Renal cortical epithelial cell (primary cell): Measurements from ENCODE around the gene TCF3. TPM values are rescaled to one million over a fixed set of nuclear protein-coding genes. Genes with fewer than 3 reads are reported as not detected.

Experiments
- DNase-seq: peaks from one replicate; pipeline ENCODE4 v3.0.0-alpha.2; 2011; ENCODE audit warnings: low read depth
- total RNA-seq: library from RNA; depleted of rRNA; stranded (reverse); fragments of >200 nt; gene quantifications from 2 replicates; pipeline ENCODE4 v1.2.3, GENCODE V29; 2014

TCF3 gene
- total RNA-seq, 1 donor from 2014 or later: 102 TPM

DNA sequence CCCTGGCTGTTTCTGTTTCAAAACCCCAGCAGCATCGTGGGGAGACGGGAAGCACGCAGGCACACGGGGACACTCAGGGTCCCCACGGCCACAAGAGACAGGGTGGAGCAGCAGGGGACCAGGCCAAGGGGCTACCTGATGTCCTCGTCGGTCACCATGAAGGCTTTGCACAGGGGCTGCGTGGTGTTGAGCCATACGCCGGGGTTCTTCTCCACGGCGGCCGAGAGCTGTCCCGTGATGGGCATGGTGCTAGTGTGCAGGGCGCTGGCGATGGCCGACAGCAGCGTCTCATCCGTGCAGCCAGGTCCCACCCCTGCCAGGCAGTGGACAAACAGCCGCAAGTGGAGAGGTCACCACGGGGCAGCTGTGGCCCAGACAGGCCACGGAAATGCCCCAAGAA is 71.5 kb downstream of the TCF3 start:
- no peak for DNase-seq

DNA sequence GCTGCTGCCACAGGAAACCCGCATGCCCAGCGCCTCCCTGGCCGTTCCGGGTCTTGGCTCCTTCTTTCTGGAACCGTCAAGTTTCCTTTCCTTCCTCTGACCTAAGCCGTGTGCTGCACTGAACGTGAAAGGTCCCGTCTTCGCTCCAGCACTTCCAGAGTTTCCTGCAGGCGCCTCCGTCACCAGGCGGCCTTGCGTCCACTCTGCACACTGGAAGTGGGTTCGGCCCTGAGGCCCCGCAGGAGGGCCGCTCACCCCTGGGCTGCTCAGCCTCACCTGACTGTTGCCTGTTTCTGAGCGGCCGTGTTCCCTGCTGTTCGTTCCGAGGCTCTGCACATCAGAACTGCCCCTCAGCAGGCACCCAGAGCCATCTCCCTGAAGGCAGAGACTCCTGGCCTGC is 72.0 kb downstream of the TCF3 start:
- DNase-seq: no peak

DNA sequence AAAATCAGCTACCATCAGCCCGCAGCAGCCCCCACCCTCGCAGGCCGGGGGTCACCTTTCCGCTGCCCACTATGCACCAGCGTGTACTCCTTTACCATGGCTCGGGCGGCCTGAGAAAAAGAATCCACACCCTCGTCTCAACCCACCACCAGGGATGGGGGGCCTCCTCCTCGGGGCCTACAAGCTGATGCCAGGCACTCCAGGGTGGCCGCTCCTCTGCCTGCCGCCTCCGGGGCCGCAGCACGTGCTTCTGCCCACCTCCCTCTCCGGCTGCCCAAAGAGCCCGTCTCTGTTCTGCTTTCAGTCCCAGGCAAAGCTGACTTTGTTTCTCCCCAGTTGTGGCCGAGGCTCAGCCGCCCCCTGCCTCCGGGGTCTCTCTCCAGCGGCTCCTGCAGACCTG is 73.2 kb downstream of the TCF3 start:
- no peak for DNase-seq

DNA sequence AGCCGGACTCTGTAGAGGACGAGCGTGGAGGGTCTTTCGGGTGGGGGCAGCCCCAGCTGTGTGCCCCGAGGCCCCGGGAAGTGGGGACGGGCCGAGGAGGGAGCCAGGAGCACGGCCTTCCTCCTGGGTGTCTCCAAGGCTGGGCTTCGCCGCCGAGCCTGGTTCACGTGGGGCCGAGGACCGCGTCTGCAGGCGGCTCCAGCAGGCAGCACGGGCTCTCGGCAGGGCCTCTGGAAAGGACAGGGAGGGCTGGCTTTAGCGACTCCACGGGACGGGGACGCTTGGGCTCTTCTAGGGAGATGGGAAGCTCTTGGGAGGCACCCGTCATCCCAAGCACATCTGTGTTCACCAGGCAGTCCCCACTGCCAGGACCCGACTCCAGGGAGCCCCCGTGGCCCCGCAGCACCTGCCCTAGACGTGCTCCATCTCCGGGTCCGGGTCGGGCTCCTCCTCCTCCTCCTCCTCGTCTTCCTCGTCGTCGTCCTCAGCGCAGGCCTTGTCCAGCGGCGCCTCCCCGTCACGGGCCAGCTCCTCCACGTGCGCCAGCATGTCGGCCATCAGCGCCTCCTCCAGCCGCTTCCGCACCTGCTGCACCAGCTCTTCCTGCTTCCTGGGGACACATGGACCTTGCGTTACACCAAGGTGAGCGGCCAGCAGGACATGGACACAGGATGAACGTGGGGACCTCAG is 74.3 kb downstream of the TCF3 start:
- no peak for DNase-seq

DNA sequence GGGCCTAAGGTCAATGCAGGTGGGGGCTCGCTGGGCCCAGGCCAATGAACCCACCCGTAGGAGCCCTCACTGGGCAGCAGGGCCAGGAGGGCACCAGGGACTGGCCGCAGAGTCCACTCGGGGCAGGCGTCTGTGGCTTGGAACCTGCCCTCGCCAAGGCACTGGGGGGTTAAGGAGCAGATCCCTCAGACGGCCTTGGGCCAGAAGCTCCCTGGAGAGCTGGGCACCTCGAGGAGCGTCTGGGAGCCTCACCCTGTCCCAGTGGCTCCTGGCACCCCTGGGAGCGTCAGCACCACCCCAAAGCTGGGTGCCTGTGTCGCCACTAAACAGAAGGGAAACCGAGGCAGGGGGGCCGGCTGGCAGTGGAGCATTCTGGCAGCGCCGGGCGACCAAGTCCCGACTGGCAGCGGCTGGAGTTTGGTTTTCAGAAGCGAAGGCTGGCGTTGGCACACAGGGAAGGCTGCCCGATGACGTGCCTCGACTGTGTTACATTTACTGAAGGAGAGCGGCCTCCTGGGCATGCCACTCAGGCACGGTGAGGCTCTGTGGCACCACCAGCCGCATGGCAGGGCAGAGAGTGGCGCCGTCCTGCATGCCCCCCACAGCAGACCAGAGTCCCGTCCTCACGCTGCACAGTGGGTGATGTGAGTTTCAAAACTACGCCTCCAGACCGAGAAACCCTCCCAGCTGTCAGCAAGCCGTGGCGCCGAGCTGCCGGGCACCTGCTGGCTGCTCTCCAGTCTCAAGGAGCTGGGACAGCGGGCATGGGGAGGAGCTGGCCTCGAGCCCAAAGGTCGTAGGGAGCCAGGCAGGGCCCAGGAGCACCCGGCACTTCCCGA is 75.1 kb downstream of the TCF3 start:
- no peak for DNase-seq

DNA sequence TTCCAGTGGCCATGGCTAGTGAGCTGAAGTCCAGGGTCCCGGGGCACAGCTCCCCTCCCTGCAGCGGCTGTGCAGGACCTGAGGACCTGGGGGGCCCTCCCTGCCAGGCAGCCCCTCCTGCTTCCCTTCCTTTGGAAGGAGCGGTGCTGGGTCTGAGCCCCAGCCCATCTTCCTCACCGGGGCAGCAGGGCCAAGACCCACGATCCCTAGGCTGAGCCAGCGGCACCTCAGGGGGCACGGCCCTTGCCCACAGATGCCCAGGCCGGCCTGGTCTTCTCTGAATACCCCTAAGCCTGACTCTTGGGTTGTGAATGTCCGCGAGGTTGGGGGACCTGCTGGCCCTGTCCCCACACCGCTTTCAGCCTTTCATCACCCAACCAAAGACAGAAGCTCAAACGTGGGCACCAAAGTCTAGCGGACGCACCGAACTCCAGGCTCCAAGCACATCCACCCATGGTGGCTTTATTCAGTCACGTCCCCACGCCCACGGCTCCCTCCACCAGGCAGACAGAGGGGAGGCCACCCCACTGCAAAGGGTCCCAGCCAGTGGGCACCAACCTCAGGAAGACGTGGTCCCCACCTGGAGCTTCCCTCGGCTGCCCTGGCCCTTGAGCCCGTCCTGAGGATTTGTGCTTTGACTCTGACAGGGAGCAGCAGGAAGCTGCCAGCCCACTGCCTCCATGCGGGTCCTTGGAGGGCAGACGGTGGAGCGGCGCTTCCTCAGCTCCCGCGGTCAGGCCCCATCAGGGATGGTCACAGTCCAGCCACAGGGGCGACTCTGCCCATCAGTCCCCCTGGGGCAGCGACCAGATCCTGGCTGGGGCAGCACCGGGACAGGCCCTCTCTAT is 75.9 kb downstream of the TCF3 start:
- DNase-seq: no peak

DNA sequence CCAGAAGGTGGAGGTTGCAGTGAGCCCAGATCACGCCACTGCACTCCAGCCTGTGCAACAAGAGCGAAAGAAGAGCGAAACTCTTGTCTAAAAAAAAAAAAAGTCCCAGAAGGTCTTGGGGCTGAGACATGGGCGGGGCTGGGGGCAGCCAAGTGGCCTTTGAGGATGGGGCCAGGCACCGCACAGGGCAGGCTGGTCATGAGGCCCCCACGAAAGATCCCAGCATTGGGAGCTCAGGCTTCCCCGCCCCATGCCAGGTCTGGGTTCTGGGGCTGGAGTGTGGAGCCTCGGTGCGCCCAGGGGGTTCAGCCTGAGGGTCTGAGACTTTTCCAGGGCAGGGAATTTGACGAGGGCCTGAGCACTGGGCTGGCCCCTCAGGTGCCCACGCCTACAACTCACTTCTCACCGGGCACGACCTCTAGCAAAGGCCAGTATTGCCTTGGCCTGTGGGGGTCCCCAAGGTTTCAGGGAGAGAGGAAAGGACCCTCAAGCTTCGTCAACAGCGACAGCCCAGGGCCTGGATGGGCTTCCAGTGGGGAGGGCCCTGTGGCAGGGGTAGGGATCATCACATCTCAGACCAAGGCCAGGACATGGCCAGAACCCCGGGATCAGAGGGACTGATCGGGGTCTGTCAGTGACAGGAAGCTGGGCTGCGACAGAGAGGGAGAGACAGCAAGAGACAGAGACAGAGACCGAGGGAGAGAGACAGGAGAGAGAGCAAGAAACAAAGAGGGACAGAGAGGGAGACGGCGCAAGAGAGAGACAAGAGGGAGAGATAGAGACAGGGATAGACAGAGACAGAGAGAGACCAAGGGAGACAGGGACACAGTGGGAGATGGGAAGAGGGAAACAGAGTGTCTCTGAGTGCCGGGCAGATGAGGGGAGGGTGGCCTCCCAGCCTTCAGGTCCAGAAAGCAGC is 76.8 kb downstream of the TCF3 start:
- no peak for DNase-seq

DNA sequence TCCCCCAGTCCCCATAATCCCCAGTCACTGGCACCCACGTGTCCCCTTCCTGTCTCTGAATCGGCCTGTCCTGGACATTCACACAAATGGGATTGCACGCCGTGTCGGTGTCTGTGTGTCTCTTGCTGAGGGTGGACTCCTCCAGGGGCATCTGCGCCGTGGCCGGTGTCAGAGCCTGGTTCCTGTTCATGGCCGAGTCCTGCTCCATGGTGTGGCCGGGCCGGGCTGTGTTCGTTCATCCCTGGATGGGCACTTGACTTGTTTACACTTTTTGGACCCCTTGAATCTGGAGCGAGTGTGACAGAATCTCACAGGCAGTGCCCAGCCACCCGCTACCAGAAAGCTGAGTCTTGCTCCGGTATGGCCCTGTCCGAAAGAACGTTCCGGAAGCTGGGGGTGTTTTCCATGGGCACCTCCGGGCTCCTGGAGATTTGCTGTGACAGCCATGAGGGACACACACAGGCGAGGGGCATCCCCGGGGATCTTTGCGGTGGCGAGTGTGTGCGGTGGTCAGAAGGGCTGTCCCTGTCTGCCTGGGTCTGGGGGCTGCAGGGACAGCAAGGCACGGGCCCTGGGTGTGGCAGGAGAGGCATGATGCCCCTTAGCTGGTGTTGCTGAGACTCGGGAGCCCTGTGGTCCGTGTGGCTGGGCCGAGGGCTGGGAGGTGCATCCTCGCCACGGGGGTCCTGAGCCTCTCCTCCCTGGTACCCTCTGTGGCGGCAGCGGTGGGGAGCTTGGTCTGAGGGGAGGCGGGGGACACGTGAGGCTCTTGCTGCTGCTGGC is 77.9 kb downstream of the TCF3 start:
- DNase-seq: no peak

DNA sequence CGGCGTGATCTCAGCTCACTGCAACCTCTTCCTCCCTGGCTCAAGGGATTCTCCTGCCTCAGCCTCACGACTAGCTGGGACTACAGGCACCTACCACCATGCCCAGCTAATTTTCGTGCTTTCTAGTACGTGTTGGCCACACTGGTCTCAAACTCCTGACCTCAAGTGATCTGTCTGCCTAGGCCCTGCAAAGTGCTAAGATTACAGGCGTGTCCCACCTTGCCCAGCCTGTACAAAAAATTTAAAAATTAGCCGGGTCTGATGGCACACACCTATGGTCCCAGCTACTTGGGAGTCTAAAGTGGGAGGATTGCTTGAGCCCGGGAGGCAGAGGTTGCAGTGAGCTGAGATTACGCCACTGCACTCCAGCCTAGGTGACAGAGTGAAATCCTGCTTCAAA is 79.6 kb downstream of the TCF3 start:
- no peak for DNase-seq

DNA sequence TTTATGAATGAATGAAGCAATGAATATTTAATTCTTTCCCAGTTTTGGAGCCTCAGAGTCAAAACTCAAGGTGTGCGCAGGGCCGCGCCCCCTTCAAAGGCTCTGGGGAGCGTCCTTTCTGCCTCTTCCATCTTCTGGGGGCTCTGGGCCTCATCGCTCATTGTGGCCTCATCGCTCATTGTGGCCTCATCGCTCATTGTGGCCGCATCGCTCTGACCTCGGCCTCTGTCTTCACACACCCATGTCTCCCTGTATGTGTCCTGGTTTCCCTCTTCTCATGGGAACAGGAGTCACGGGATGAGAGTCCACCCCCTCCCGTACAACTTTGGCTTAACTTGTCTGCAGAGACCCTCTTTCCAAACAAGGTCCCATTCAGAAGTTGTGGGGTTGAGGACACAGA is 81.1 kb downstream of the TCF3 start:
- no peak for DNase-seq

DNA sequence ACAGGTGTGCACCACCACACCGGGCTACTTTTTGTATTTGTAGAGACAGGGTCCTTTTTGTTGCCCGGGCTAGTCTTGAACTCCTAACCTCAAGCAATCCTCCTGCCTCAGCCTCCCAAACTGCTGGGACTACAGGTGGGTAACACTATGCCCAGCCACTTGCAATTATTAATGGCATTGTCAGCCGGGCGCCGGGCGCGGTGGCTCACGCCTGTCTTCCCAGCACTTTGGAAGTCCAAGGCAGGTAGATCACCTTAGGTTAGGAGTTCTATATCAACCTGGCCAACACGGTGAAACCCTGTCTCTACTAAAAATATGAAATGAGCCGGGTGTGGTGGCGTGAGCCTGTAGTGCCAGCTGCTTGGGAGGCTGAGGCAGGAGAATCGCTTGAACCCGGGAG is 81.6 kb downstream of the TCF3 start:
- no peak for DNase-seq

DNA sequence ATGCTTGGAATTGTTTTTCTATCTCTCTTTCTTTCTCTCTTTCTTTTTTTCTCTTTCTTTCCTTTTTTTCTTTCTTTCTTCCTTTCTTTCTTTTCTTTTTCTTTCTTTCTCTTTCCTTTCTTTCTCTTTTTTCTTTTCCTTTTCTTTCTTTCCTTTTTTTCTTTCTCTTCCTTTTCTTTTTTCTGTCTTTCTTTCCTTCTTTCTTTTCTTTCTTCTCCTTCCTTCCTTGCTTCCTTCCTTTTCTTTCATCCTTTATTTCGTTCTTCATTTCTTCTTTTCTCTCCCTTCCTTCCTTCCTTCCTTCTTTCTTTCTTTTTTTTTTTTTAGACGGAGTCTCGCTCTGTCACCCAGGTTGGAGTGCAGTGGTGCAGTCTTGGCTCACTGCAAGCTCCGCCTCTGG is 82.4 kb downstream of the TCF3 start:
- no peak for DNase-seq

DNA sequence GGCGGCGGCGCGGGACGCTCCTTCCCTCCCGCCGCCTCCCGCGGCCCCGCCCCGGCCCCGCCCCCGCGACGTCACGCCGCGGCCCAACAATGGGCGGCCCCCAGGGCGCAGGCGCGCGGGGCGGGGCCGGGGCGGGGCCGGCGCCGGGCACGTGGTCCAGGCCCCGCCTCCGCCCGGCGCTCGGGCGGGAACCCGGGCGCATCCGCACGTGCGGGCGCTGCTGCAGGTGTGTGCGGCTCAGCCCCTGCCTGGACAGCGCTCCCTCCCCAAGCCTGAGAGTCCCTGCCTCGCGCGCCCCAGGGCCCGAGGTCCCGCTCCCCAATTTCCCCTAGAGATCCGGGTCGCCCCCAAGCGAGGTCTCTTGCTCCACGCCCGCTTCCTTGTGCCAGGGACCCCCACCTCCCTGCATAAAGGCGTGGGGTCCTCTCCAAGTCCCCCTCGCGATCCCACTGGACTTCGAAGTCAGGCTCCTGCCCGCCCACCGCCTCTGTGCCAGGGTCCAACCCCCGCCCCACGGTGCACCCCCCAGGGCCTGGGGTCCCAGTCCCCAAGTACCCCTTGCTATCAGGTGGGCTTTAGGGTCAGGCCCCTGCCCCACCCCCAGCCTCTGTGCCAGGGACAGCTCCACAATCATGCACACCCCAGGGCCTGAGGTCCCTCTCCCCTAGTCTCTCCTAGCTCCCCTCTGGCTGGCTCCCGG is 83.9 kb downstream of the TCF3 start, which contains the start of gene MEX3D:
MEX3D (minus strand) TSS at position 6 of the 700 bp plus-strand sequence. CDS start 267 bp downstream, outside the sequence.
- no peak for DNase-seq

DNA sequence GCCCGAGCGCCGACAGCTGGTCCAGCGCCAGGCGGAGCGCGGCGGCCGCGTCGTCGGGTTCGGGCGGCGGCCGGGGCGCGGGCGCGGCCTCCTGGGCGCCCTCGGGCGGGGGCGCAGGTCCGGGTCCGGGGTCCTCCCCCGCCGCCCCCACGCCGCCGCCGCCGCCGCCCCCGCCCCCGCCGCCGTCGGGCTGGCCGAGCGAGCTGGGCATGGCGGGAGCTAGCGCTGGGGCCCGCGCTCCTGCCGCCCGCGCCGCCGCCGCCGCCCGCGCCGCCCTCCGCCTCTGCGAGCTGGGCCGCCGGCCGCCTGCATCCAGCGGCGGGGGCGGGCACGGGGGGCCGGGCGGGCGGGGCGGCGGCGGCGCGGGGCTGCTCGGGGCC is 84.6 kb downstream of the TCF3 start:
- no peak for DNase-seq

DNA sequence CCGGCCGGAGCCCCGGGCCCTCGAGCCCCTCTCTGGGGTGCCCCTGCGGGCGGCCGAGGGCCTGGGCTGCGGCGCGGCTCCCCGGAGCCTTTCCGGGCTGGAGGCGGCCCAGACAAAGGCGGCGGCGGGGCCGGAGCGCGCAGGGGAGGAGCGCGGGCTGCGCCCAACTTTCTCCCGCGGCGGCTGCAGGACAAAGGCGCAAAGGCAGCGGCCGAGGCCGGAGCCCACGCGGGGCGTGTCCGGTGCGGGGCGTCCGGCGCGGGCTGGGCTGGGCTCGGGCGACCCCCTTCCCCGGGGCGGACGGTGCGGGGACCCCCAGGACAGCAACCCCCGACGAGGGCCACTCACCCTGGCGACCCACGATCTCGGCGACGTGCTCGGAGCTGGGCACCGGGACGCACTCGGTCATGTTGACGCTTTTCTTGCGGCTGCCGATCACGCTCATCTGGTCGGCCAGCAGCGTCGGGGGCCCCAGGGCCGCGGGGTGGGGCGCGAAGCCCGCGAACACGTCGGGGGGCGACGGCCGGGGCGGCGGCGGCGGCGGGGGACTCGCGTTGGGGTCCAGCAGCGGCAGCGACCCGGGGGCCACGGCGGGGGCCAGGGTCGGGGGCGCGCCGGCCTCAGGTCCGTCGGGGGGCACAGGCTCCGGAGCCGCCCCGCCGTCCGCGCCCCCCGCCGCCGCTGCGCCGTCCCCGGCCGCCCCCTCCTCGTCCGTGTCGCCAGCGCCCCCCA is 85.1 kb downstream of the TCF3 start:
- no peak for DNase-seq

DNA sequence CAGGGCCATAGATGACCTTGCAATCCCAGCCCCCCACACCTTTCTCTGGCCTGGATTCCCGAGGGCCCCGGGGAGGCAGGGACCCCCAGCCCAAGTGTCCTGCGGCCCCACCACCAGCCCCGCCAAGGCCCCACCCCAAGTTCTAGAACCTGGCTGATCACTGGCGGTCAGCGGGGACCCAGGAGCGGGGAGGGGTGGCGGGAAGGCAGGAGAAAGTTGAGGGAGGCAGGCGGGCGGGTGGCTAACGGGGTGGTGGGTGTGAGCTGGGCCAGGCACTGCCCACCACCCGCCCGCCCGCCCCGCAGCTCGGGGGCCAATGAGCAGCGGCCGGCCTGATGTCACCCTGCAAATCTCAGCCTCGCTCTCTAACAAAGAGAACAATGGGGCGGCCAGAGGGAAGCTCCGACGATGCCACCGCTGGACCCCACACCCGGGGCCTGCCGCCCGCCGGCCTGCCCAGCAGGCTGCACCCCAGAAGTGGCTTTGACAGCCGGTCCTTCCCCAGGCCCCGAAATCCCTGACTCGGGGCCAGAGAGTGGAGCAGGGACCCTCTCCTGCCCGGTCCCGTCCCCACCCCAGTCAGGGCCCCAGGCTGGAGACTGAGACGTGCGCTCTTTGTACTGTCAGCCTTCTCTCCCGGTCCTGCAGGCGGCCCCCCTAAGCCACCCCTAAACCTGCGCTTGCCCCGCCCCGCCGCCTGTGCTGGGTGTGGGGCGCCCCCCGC is 85.9 kb downstream of the TCF3 start:
- DNase-seq: peak; percentile 52

DNA sequence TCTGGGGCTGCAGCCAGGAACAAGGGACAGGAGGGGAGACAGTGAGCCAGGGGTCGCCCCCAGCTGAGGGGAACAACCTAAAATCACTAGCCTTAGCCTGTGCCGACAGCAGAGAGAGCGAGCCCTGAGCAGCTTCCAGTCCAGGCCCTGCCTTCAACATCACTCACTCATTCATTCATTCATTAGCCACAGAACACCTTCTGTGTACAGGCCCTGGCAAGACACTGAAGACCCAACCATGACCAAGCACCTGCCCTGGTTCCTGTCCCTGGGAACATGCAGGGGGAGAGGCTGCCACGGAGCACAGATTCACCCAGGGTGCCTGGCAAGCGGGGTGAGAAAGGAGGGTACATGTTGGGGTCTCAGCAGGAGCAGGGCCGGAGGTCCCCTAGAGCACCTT is 89.2 kb downstream of the TCF3 start:
- no peak for DNase-seq

DNA sequence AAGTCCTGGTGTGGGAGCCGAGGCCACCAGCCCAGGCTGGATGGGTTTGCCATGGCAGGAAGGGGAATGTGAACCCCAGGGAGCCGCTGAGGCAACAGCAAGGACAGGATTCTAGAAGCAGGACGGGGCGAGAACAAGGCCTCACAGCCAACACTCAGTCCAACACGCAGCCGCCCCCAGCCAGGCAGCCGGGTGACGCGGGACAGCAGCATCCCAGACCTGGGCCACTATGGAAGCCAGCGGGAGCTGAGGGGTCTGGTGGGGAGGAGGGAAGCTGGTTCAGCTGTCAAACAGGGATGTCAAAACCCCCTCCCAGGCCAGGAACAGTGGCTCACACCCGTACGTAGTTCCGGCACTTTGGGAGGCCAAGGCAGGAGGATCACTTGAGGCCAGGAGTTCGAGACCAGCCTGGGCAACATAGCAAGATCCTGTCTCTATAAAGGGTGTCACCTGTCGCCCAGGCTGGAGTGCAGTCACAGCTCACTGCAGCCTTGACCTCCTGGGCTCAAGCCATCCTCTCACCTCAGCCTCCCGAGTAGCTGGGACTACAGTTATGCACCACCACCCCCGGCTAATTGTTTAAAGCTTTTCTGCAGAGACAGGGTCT is 91.1 kb downstream of the TCF3 start:
- no peak for DNase-seq
